Gastrocnemius medialis (tissue), 4 donors: Measurements from ENCODE around the gene LRRC71. TPM values are rescaled to one million over a fixed set of nuclear protein-coding genes. Genes with fewer than 3 reads are reported as not detected.

Experiments
- ATAC-seq, 2 donors: fragments of 150-250 bp; one replicate each; pipeline ENCODE4 v1.9.1; 2016
- DNase-seq, 2 donors: peaks; one replicate each; pipeline ENCODE4 v3.0.0-alpha.2; 2019
- H3K27ac ChIP-seq, 4 donors: fragments of 200-600 bp; sonication (generic); 1 replicate in 1 of 4; 2 replicates in 3 of 4; pipeline ENCODE4 v1.5.1; 2016 to 2018; ENCODE audit warnings: mild to moderate bottlenecking in 2 of 4, moderate library complexity in 1 of 4
- H3K27me3 ChIP-seq, 3 donors: fragments of 200-600 bp; sonication (generic) in 2 of 3; 1 replicate in 1 of 3; 2 replicates in 2 of 3; pipeline versions ENCODE4 v1.5.1 to v1.6.0; 2016 to 2019; ENCODE audit warnings: mild to moderate bottlenecking in 1 of 3, moderate library complexity in 1 of 3
- H3K36me3 ChIP-seq, 2 donors: fragments of 200-600 bp; sonication (generic) in 1 of 2; one replicate each; pipeline ENCODE4 v1.5.1; 2017 to 2018
- H3K4me1 ChIP-seq, 2 donors: fragments of 200-600 bp; sonication (generic) in 1 of 2; one replicate each; pipeline ENCODE4 v1.5.1; 2016 to 2017; ENCODE audit warnings: mild to moderate bottlenecking in 2 of 2
- H3K4me3 ChIP-seq, 4 donors: fragments of 200-600 bp; sonication (generic) in 3 of 4; 1 replicate in 1 of 4; 2 replicates in 3 of 4; pipeline ENCODE4 v1.5.1; 2016 to 2019; ENCODE audit warnings: mild to moderate bottlenecking in 2 of 4
- H3K9me3 ChIP-seq, 3 donors: fragments of 200-600 bp; sonication (generic) in 2 of 3; 1 replicate in 1 of 3; 2 replicates in 2 of 3; pipeline ENCODE4 v1.5.1; 2016 to 2019
- POLR2A ChIP-seq, 2 donors: fragments of 450-650 bp; IDR thresholded peaks; one replicate each; pipeline ENCODE4 v1.6.1; 2017; ENCODE audit warnings: antibody characterized with exemption in 2 of 2, mild to moderate bottlenecking in 2 of 2, moderate library complexity in 2 of 2
- in situ Hi-C, 4 donors: fragments of 200-750 bp; cut with MboI; loops; one replicate each; pipeline versions ENCODE4 v1.15.0 to v1.8.0; 2017; ENCODE audit warnings: low sequenced_read_pairs in 4 of 4
- intact Hi-C: fragments of 100-400 bp; cut with DNase I; formaldehyde crosslinking; loops from one replicate; pipeline ENCODE4 v1.15.1; 2023; ENCODE audit warnings: low total_unique reads
- total RNA-seq, 4 donors: library from RNA; depleted of rRNA; stranded (reverse); fragments of >200 nt; gene quantifications; one replicate each; pipeline versions ENCODE4 v1.1.0 to v1.2.3, GENCODE V29; 2016
- TF ChIP-seq, protein P1 (sequence below), 5 experiments: fragments of 450-650 bp in 3 of 5; fragments of 200-600 bp in 2 of 5; sonication (generic) in 2 of 5; IDR thresholded peaks in 4 of 5; conservative IDR thresholded peaks in 1 of 5; 1 replicate in 4 of 5; 2 replicates in 1 of 5; pipeline ENCODE4 v1.5.1; 2016 to 2019; ENCODE audit warnings: antibody characterized with exemption in 5 of 5, mild to moderate bottlenecking in 3 of 5, moderate library complexity in 3 of 5

LRRC71 gene
- total RNA-seq, 4 donors from 2014 or later: not detected

DNA sequence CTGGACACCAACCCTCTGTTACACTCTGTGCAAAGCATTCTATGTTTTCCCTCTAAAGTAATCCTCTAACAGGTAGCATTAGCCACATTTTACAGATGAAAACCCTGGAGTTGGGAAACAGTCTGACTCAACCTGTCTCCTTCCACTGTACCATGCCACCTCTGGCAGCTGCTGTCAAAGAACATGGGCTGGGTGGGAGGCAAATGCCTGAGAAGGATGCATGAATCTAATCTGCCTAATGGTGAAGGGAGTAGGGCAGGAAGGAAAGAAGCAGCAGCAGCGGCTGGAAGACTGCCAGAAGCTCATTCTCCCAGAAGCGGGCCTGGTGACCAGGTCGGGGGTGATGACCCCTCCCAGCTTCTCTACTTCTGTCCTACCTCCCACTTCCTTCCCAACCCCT, 21.7 kb downstream of the LRRC71 start:
- ATAC-seq (no peak), DNase-seq (no peak)
- intact Hi-C loops: no loop called here

DNA sequence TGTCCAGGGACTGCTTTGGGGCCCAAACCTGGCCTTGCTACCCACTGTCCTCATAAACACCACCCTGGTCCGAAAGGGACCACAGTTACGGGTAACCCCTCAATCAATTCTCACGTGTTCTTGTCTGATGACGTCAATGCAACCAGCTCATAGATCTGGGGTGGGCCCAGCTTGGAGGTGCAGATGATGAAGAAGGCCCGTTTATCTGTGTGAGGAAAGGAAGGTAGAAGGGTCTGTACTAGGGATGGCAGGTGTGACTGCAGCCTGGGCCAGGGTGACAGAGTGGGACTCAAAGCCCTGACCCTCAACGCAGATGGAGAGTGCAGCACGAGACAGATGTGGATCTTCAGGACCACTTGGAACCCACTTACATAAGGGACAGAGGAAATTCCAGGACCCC, 22.1 kb downstream of the LRRC71 start:
- in situ Hi-C loops: no loop called here
- H3K36me3 ChIP-seq: peaks cover 0 to 99% of the 10 kb centered on the region in 2 donors
- H3K27me3 ChIP-seq: no peaks in the 10 kb centered on the region
- H3K4me1 ChIP-seq: no peaks in the 10 kb centered on the region
- no peak overlapping the region for H3K27ac ChIP-seq
- H3K9me3 ChIP-seq: no peaks in the 10 kb centered on the region
- no peak for ATAC-seq
- intact Hi-C loops: no loop called here
- DNase-seq: no peak
- TF ChIP-seq, protein P1, sequence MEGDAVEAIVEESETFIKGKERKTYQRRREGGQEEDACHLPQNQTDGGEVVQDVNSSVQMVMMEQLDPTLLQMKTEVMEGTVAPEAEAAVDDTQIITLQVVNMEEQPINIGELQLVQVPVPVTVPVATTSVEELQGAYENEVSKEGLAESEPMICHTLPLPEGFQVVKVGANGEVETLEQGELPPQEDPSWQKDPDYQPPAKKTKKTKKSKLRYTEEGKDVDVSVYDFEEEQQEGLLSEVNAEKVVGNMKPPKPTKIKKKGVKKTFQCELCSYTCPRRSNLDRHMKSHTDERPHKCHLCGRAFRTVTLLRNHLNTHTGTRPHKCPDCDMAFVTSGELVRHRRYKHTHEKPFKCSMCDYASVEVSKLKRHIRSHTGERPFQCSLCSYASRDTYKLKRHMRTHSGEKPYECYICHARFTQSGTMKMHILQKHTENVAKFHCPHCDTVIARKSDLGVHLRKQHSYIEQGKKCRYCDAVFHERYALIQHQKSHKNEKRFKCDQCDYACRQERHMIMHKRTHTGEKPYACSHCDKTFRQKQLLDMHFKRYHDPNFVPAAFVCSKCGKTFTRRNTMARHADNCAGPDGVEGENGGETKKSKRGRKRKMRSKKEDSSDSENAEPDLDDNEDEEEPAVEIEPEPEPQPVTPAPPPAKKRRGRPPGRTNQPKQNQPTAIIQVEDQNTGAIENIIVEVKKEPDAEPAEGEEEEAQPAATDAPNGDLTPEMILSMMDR (IDR thresholded peaks at IDR 0.05 in 4 of 5, conservative IDR thresholded peaks at IDR 0.05 in 1 of 5): no peak
- H3K4me3 ChIP-seq: no peak overlapping the region

More for the DNA sequence above, 21.7 kb downstream of the LRRC71 start:
- H3K9me3 ChIP-seq: no peaks in the 10 kb centered on the region
- no peaks in the 10 kb centered on the region for H3K4me1 ChIP-seq
- no peaks in the 10 kb centered on the region for H3K27me3 ChIP-seq
- no peak overlapping the region for H3K27ac ChIP-seq
- TF ChIP-seq, protein P1 (IDR thresholded peaks at IDR 0.05 in 4 of 5, conservative IDR thresholded peaks at IDR 0.05 in 1 of 5): no peak
- TF ChIP-seq POLR2A (IDR thresholded peaks at IDR 0.05): no peak
- H3K36me3 ChIP-seq: peaks cover 0 to 99% of the 10 kb centered on the region in 2 donors
- in situ Hi-C loops: no loop called here
- no peak overlapping the region for H3K4me3 ChIP-seq

DNA sequence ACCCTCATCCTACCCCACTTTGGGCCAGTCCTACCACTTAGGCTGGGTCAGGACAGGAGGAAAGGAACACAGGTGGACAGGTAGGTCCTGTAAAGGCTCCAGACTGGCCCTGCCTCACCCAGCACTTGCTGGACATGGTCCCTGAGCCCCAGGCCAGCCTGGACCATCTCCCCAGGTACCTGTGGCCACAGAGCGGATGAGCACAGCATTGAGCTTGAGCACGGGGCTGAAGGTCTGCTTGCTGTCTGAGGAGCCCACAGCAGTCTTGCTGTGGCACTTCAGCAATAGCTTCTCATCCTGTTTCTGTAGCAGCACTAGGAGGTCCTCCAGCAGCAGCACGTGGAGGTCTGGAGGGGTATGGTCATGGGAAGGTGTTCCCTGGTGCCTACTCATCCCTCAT, 23.3 kb downstream of the LRRC71 start:
- Histone ChIP-seq H3K4me3 (no peak overlapping the region), H3K4me1 (no peaks in the 10 kb centered on the region), H3K9me3 (no peaks in the 10 kb centered on the region), H3K27ac (no peak overlapping the region), H3K36me3 (peaks cover 0 to 99% of the 10 kb centered on the region in 2 donors), H3K27me3 (no peaks in the 10 kb centered on the region)
- ATAC-seq: no peak
- intact Hi-C loops: no loop called here
- in situ Hi-C loops: no loop called here
- TF ChIP-seq, protein P1 (IDR thresholded peaks at IDR 0.05 in 4 of 5, conservative IDR thresholded peaks at IDR 0.05 in 1 of 5): no peak
- TF ChIP-seq POLR2A (IDR thresholded peaks at IDR 0.05): no peak
- no peak for DNase-seq

GRCh38 chr1:156944268-156944667, 23.8 kb downstream of the LRRC71 start:
- in situ Hi-C loops (no loop called here), intact Hi-C loops (no loop called here)
- no peak overlapping the region for H3K27ac ChIP-seq
- no peaks in the 10 kb centered on the region for H3K27me3 ChIP-seq
- H3K36me3 ChIP-seq: peaks cover 0 to 99% of the 10 kb centered on the region in 2 donors
- DNase-seq: no peak
- no peak for ATAC-seq
- H3K9me3 ChIP-seq: no peaks in the 10 kb centered on the region
- TF ChIP-seq, protein P1 (IDR thresholded peaks at IDR 0.05 in 4 of 5, conservative IDR thresholded peaks at IDR 0.05 in 1 of 5): no peak
- no peak for TF ChIP-seq POLR2A (IDR thresholded peaks at IDR 0.05)
- no peaks in the 10 kb centered on the region for H3K4me1 ChIP-seq
- no peak overlapping the region for H3K4me3 ChIP-seq

- Histone ChIP-seq H3K36me3 (peaks cover 0 to 96% of the 10 kb centered on the region in 2 donors), H3K27me3 (no peaks in the 10 kb centered on the region), H3K4me3 (no peak overlapping the region), H3K9me3 (no peaks in the 10 kb centered on the region), H3K27ac (no peak overlapping the region), H3K4me1 (no peaks in the 10 kb centered on the region)
- intact Hi-C loops (no loop called here), in situ Hi-C loops (no loop called here)
- DNase-seq: no peak
- no peak for TF ChIP-seq POLR2A (IDR thresholded peaks at IDR 0.05)
- TF ChIP-seq, protein P1 (IDR thresholded peaks at IDR 0.05 in 4 of 5, conservative IDR thresholded peaks at IDR 0.05 in 1 of 5): no peak
- no peak for ATAC-seq
Observed at GRCh38 chr1:156944848-156945247, 24.4 kb downstream of the LRRC71 start.
